ENCODE results near the gene TCERG1L. TPM values are rescaled to one million over a fixed set of nuclear protein-coding genes. Genes with fewer than 3 reads are reported as not detected.

The TCERG1L gene
- total RNA-seq, 1 experiment from 2014 or later = 1.5 TPM

GRCh38 chr10:131203456-131204357 is 107.8 kb downstream of the TCERG1L start (continued):
- TF ChIP-seq ZBTB43 (CRISPR knock-in tag; IDR thresholded peaks at IDR 0.05) (no peak), ATF1 (CRISPR knock-in tag; IDR thresholded peaks at IDR 0.05) (no peak), GRHL2 (CRISPR knock-in tag; IDR thresholded peaks at IDR 0.05; ENCODE audit: insufficient replicate concordance, severe bottlenecking) (no peak), ELF4 (CRISPR knock-in tag; IDR thresholded peaks at IDR 0.05; ENCODE audit: low read depth) (no peak)

GRCh38 chr10:131202990-131203389 is 108.5 kb downstream of the TCERG1L start:
- H3K27ac Mint-ChIP-seq = no peak overlapping the region
- CTCF ChIA-PET = no interaction called here

More at GRCh38 chr10:131202990-131203389, 108.5 kb downstream of the TCERG1L start:
- DNase-seq (ENCODE audit: low spot score) = no peak
- no peaks in the 10 kb centered on the region for H3K4me1 Mint-ChIP-seq
- POLR2A ChIA-PET = no interaction called here
- peaks cover 60% of the 10 kb centered on the region for H3K36me3 Mint-ChIP-seq
- no peak for TF ChIP-seq IRF2 (CRISPR knock-in tag; IDR thresholded peaks at IDR 0.05; ENCODE audit: borderline replicate concordance, low read depth)
- no peak for TF ChIP-seq ZNF232 (CRISPR knock-in tag; IDR thresholded peaks at IDR 0.05)
- TF ChIP-seq AFF4 (CRISPR knock-in tag; IDR thresholded peaks at IDR 0.05; ENCODE audit: borderline replicate concordance) = no peak
- TF ChIP-seq NR3C1 (CRISPR knock-in tag; conservative IDR thresholded peaks at IDR 0.05; ENCODE audit: low read depth) = no peak
- TF ChIP-seq SOX15 (CRISPR knock-in tag; IDR thresholded peaks at IDR 0.05) = no peak
- TF ChIP-seq TEAD1 (CRISPR knock-in tag; IDR thresholded peaks at IDR 0.05) = no peak
- TF ChIP-seq ZNF423 (CRISPR knock-in tag; IDR thresholded peaks at IDR 0.05) = no peak
- TF ChIP-seq EMX1 (CRISPR knock-in tag; IDR thresholded peaks at IDR 0.05) = no peak
- no peak for TF ChIP-seq CREB1 (CRISPR knock-in tag; IDR thresholded peaks at IDR 0.05)
- no peak for TF ChIP-seq ZNF396 (CRISPR knock-in tag; IDR thresholded peaks at IDR 0.05; ENCODE audit: borderline replicate concordance)
- no peak for TF ChIP-seq USF1 (CRISPR knock-in tag; IDR thresholded peaks at IDR 0.05)
- no peak for TF ChIP-seq KAT7 (CRISPR knock-in tag; IDR thresholded peaks at IDR 0.05; ENCODE audit: borderline replicate concordance)
- TF ChIP-seq ZNF121 (CRISPR knock-in tag; IDR thresholded peaks at IDR 0.05) = no peak
- no peak for TF ChIP-seq ZNF512 (CRISPR knock-in tag; IDR thresholded peaks at IDR 0.05; ENCODE audit: borderline replicate concordance)
- no peak for TF ChIP-seq ZNF281 (CRISPR knock-in tag; IDR thresholded peaks at IDR 0.05)
- TF ChIP-seq PRRX2 (CRISPR knock-in tag; IDR thresholded peaks at IDR 0.05) = no peak
- H3K27me3 Mint-ChIP-seq (ENCODE audit: low read depth) = peaks cover 3% of the 10 kb centered on the region
- H3K4me3 Mint-ChIP-seq = no peak overlapping the region
- ATAC-seq = no peak
- H3K9me3 Mint-ChIP-seq = peaks cover 49% of the 10 kb centered on the region

All from WTC11 (cell line).